Hematopoietic multipotent progenitor cell treated with erythropoietin and hydrocortisone succinate and interleukin-3 and kit ligand, for 17 days (in vitro differentiated cells): ENCODE results near the gene RAB3B.

Experiments used
- DNase-seq: peaks from one replicate; pipeline ENCODE4 v3.0.0-alpha.2; 2015; ENCODE audit warnings: low spot score

The RAB3B gene

GRCh38 chr1:51871351-51871975, 119.0 kb downstream of the RAB3B start:
- DNase-seq, result no peak

- no peak for DNase-seq
Measured at GRCh38 chr1:51870603-51871350, 119.7 kb downstream of the RAB3B start.

- no peak for DNase-seq
Measured at GRCh38 chr1:51867479-51868232, 122.8 kb downstream of the RAB3B start.

- no peak for DNase-seq
Measured at GRCh38 chr1:51863384-51863783, 127.1 kb downstream of the RAB3B start.

- DNase-seq, result no peak
Measured at GRCh38 chr1:51861669-51862068, 128.8 kb downstream of the RAB3B start.

- DNase-seq, result no peak
Measured at GRCh38 chr1:51859735-51860134, 130.8 kb downstream of the RAB3B start.

GRCh38 chr1:51859333-51859732, 131.2 kb downstream of the RAB3B start:
- no peak for DNase-seq

GRCh38 chr1:51858892-51859291, 131.6 kb downstream of the RAB3B start:
- no peak for DNase-seq
